GM18519 (cell line): ENCODE data around the gene RNF123.

Experiments
- ATAC-seq: cut with Tn5 transposase; IDR thresholded peaks from one replicate; pipeline ENCODE4 v1.9.1; 2021; ENCODE audit warnings: mild to moderate bottlenecking, moderate library complexity; ENCODE audit not compliant: unreplicated experiment, low FRiP score

RNF123 gene

GRCh38 chr3:49689046-49689907, at the start of gene RNF123, which contains the start of gene MST1:
Gene RNF123, plus strand, starts transcription at chr3:49689557. Its CDS starts 1,609 bp downstream, at chr3:49691166.
Gene MST1, minus strand, starts transcription at chr3:49689474. Its CDS starts 783 bp downstream, at chr3:49688691.
- no peak for ATAC-seq

- ATAC-seq, result no peak
These were observed 48.1 kb upstream of the RNF123 start for GRCh38 chr3:49641292-49641691.

- ATAC-seq, result no peak
These were observed 47.2 kb upstream of the RNF123 start for GRCh38 chr3:49641921-49642707.

DNA sequence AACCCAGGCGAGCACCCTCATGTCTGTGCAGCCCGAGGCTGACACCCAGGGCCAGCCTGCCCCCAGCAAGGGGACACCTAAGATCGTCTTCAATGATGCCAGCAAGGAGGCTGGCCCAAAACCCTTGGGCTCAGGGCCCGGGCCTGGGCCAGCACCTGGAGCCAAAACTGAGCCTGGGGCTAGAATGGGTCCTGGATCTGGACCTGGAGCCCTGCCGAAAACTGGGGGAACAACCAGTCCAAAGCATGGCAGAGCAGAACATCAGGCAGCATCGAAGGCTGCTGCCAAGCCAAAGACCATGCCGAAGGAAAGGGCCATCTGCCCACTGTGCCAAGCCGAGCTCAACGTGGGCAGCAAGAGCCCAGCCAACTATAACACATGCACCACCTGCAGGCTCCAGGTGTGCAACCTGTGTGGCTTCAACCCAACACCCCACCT, 46.6 kb upstream of the RNF123 start:
- ATAC-seq, result no peak

DNA sequence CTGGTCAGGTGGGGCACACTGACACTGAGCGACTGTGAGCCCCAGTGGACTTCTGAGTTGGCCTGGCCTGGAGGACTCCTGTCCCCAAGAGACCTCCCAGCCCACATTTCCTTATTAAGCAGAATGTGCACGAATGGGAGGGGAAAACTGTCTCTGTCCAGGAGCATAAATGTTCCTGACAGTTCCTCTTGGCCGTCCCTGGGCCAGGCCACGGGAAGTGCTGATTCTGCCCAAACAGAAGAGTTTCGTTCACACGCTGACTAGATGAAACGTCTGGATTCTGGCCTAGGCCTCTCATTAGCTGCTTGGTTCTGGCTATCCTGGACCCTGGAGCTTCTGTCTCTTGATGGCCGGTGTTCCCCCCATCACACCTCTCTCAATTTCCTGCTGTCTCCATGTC, 44.7 kb upstream of the RNF123 start:
- no peak for ATAC-seq

DNA sequence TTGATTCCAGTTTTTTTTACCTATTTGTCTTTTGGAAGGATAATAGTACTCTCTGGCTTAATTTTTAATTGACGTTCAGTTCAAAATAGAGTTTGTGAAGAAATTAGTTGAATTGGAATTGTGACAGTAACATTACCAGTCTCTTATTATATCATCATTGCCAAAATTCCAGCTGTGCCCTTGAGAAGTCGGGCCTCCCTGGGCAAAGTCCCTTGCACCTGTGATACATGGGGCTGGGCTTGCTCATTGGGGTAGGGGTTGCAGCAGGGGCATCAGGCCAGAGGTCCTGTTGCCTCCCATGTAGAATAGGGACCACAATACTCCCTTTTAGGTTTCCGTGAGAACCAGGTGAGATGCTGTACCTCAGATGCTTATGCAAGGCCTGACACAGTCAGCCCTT, 43.1 kb upstream of the RNF123 start:
- ATAC-seq, result no peak

DNA sequence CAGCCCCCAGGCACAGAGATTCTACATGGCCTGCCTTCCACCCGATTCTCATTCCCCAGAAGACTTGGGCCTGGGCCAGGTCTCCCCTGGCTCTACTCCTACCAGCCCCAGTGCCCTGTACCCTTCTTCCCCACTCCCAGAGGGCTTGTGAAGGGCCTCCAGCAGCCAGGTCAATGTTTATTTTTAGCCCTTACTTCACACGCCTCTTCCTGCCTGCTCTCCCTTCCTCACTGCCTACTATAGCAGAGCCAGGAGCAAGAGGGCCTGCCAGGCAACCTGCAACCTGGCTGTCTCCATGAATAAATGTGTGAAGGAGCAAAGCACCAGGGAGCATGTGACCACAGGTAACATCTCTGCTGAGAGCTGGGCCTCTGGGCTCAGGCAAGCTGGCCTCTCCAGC, 41.6 kb upstream of the RNF123 start:
- ATAC-seq, result no peak

- ATAC-seq, result no peak
These were observed 40.9 kb upstream of the RNF123 start for GRCh38 chr3:49648354-49649019.

DNA sequence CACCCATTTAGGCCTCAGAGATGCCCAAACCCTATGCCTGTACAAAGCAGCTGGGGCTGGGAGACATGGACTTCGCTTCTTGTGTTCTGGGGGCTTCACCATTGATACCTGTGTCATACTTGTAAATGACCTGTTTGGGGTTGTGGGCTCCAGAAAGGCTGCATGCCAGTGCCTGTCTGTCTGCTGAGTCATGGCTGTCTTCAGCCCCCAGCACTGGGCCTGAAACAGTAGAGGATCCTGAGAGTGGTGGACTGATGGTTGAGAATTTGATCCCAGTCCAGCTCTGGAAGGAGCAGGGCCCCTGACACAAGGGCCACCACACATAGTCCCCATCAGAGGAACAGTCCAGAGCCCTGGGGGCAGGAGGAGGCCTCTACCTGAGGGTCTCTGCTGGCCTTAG, 39.8 kb upstream of the RNF123 start:
- ATAC-seq, result no peak

DNA sequence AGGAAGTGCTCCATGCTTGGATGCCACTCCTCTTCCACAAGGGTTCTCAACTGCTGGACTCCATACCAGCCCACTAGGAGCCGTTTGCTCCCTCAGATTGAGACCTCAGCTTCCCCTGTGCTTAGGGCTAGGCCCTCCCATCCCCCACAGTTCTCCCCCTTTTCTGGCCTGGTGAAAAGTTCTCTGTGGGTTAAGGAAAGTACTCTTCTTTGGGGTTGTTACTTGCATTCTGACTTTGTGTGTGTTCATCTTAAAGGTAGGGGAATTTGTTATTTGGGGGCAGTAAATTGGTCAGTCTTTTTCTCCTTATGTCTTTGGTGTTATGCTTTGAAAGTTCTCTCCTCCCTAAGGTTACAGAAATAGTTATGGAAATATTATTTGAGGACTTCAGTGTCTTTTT, 39.2 kb upstream of the RNF123 start:
- ATAC-seq, result no peak

- no peak for ATAC-seq
These were observed 38.7 kb upstream of the RNF123 start for GRCh38 chr3:49650637-49651036.

DNA sequence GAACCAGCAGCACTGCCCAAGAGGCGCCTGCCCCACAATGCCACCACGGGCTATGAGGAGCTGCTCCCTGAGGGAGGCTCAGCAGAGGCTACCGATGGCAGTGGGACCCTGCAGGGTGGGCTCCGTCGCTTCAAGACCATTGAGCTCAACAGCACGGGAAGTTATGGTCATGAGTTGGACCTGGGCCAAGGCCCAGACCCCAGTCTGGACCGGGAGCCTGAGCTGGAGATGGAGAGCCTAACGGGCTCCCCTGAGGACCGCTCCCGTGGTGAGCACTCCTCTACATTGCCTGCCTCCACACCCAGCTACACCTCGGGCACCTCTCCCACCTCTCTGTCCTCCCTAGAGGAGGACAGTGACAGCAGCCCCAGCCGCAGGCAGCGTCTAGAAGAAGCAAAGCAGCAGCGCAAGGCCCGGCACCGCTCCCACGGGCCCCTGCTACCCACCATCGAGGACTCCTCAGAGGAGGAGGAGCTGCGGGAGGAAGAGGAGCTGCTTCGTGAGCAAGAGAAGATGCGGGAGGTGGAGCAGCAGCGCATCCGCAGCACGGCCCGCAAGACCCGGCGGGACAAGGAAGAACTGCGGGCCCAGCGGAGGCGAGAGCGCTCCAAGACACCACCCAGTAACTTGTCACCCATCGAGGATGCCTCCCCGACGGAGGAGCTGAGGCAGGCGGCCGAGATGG, 37.0 kb upstream of the RNF123 start:
- no peak for ATAC-seq

DNA sequence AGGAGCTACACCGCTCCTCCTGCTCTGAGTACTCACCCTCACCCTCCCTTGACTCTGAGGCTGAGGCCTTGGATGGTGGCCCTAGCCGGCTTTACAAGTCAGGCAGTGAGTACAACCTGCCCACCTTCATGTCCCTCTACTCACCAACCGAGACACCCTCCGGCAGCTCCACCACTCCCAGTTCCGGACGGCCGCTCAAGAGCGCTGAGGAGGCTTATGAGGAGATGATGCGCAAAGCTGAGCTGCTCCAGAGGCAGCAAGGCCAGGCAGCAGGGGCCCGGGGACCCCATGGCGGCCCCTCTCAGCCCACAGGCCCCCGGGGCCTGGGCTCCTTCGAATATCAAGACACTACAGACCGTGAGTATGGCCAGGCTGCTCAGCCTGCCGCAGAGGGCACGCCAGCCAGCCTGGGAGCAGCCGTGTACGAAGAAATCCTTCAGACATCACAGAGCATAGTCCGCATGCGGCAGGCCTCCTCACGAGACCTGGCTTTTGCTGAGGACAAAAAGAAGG, 36.4 kb upstream of the RNF123 start:
- ATAC-seq, result no peak

GRCh38 chr3:49653621-49654020, 35.7 kb upstream of the RNF123 start:
- no peak for ATAC-seq

GRCh38 chr3:49654176-49654825, 35.1 kb upstream of the RNF123 start:
- no peak for ATAC-seq

DNA sequence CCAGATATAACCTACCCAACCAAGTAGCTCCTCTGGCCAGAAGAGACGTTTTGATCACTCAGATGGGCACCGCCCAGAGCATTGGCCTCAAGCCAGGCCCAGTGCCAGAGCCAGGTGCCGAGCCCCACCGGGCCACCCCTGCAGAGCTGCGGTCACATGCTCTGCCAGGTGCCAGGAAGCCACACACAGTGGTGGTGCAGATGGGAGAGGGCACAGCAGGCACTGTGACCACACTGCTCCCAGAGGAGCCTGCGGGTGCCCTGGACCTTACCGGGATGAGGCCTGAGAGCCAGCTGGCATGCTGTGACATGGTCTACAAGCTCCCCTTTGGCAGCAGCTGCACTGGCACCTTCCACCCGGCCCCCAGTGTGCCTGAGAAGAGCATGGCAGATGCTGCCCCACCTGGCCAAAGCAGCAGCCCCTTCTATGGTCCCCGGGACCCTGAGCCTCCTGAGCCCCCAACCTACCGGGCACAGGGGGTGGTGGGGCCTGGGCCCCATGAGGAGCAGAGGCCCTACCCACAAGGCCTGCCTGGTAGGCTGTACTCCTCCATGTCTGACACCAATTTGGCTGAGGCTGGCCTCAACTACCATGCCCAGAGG, 34.3 kb upstream of the RNF123 start:
- no peak for ATAC-seq

GRCh38 chr3:49655731-49656285, 33.5 kb upstream of the RNF123 start:
- ATAC-seq, result no peak

DNA sequence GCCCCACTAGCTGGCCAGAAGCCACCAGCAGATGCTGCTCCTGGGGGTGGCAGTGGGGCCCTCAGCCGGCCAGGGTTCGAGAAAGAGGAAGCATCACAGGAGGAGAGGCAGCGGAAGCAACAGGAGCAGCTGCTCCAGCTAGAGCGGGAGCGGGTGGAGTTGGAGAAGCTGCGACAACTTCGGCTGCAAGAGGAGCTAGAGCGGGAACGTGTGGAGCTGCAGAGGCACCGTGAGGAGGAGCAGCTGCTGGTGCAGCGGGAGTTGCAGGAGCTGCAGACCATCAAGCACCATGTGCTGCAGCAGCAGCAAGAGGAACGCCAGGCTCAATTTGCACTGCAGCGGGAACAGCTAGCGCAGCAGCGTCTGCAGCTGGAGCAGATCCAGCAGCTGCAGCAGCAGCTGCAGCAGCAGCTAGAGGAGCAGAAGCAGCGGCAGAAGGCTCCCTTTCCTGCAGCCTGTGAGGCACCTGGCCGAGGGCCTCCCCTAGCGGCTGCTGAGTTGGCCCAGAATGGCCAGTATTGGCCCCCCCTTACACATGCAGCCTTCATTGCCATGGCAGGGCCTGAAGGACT, 32.7 kb upstream of the RNF123 start:
- ATAC-seq, result no peak
